Iris pigment epithelial cell (primary cell): Measurements from ENCODE around the gene WFDC11.
A peak's percentile ranks its signal among the peaks of the same experiment; 100 is the strongest.
"Not testable (repeated sequence)": the region's sequence is repeated elsewhere in the genome, so short reads cannot be mapped to it uniquely, and the experiment has no call there.

Source experiments
- DNase-seq: peaks from one replicate; pipeline ENCODE4 v3.0.0-alpha.2; 2011; ENCODE audit warnings: low read depth

Gene WFDC11

GRCh38 chr20:45670139-45670538 lies at the start of gene WFDC11:
WFDC11 (minus strand) TSS chr20:45670239; CDS start chr20:45650600, 19,639 bp downstream.
- no peak for DNase-seq

GRCh38 chr20:45716141-45716688 lies 46.2 kb upstream of the WFDC11 start:
- not testable (repeated sequence) for DNase-seq

- no peak for DNase-seq
Observed at GRCh38 chr20:45704969-45705637, 35.1 kb upstream of the WFDC11 start, which contains the start of gene WFDC10B. WFDC10B (minus strand) TSS chr20:45705019; CDS start chr20:45685992, 19,027 bp downstream.

- DNase-seq: no peak
Observed at GRCh38 chr20:45701873-45702272, 31.8 kb upstream of the WFDC11 start, which contains the start of gene WFDC13. WFDC13 (plus strand) TSS chr20:45702038; CDS start chr20:45702124, 86 bp downstream.

GRCh38 chr20:45701104-45701503 lies 31.1 kb upstream of the WFDC11 start:
- DNase-seq: no peak

GRCh38 chr20:45695496-45695895 lies 25.5 kb upstream of the WFDC11 start:
- no peak for DNase-seq

- DNase-seq: not testable (repeated sequence)
Observed at GRCh38 chr20:45693346-45693745, 23.3 kb upstream of the WFDC11 start.

GRCh38 chr20:45685896-45686295 lies 15.9 kb upstream of the WFDC11 start:
- peak; percentile 5 for DNase-seq

- DNase-seq: no peak
Observed at GRCh38 chr20:45679650-45680049, 9.6 kb upstream of the WFDC11 start.

- no peak for DNase-seq
Observed at GRCh38 chr20:45672765-45673164, 2.7 kb upstream of the WFDC11 start.

- DNase-seq: not testable (repeated sequence)
Observed at GRCh38 chr20:45657038-45657437, 13.0 kb downstream of the WFDC11 start.

GRCh38 chr20:45651726-45652125 lies 18.3 kb downstream of the WFDC11 start:
- DNase-seq: not testable (repeated sequence)

GRCh38 chr20:45649312-45649863 lies 20.7 kb downstream of the WFDC11 start:
- DNase-seq: no peak

GRCh38 chr20:45647441-45648050 lies 22.5 kb downstream of the WFDC11 start:
- DNase-seq: no peak

- DNase-seq: no peak
Observed at GRCh38 chr20:45646875-45647274, 23.2 kb downstream of the WFDC11 start.

- DNase-seq: not testable (repeated sequence)
Observed at GRCh38 chr20:45645869-45646268, 24.2 kb downstream of the WFDC11 start.

- DNase-seq: not testable (repeated sequence)
Observed at GRCh38 chr20:45641076-45641475, 29.0 kb downstream of the WFDC11 start.

GRCh38 chr20:45639687-45640086 lies 30.4 kb downstream of the WFDC11 start:
- DNase-seq: no peak

- DNase-seq: no peak
Observed at GRCh38 chr20:45636513-45636912, 33.5 kb downstream of the WFDC11 start.

- no peak for DNase-seq
Observed at GRCh38 chr20:45631184-45631583, 38.9 kb downstream of the WFDC11 start, which contains the start of gene WFDC9. WFDC9 (minus strand) TSS chr20:45631284; CDS start chr20:45610181, 21,103 bp downstream.

- DNase-seq: no peak
Observed at GRCh38 chr20:45630371-45630770, 39.7 kb downstream of the WFDC11 start.

- DNase-seq: peak; percentile 65
Observed at GRCh38 chr20:45629496-45630100, 40.4 kb downstream of the WFDC11 start, which contains the start of gene WFDC10A. WFDC10A (plus strand) TSS chr20:45629739; CDS start chr20:45629814, 75 bp downstream.
